ENCODE results near the gene SLC6A6.

DNA sequence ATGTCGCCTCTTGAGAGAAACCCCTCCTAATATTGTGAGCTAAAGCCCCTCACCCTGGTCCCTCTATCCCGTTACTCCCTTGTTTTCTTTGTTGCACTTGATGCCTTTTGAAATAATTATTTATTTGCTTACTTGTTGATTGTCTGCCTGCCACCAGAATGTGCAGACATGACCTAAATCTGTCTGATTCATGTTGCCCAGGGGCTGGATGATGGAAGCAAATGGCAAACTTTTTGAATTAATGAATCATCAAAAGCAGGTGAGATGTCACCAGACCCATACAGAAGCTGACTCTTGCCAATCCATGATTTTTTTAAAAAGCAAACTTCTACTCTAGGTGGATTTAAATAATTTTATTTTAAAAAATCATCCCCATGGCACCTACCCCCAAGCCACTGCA is 88.4 kb downstream of the SLC6A6 start:
- TF ChIP-seq, protein P1, sequence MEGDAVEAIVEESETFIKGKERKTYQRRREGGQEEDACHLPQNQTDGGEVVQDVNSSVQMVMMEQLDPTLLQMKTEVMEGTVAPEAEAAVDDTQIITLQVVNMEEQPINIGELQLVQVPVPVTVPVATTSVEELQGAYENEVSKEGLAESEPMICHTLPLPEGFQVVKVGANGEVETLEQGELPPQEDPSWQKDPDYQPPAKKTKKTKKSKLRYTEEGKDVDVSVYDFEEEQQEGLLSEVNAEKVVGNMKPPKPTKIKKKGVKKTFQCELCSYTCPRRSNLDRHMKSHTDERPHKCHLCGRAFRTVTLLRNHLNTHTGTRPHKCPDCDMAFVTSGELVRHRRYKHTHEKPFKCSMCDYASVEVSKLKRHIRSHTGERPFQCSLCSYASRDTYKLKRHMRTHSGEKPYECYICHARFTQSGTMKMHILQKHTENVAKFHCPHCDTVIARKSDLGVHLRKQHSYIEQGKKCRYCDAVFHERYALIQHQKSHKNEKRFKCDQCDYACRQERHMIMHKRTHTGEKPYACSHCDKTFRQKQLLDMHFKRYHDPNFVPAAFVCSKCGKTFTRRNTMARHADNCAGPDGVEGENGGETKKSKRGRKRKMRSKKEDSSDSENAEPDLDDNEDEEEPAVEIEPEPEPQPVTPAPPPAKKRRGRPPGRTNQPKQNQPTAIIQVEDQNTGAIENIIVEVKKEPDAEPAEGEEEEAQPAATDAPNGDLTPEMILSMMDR (IDR thresholded peaks at IDR 0.05), result no peak
- TF ChIP-seq POLR2A (IDR thresholded peaks at IDR 0.05), result no peak
